ENCODE data around the gene DMRTA1. TPM values are rescaled to one million over a fixed set of nuclear protein-coding genes. Genes with fewer than 3 reads are reported as not detected.
"Not testable (repeated sequence)": the region's sequence is repeated elsewhere in the genome, so short reads cannot be mapped to it uniquely, and the experiment has no call there.

DMRTA1 gene
- total RNA-seq, 1 experiment from 2014 or later = not detected

DNA sequence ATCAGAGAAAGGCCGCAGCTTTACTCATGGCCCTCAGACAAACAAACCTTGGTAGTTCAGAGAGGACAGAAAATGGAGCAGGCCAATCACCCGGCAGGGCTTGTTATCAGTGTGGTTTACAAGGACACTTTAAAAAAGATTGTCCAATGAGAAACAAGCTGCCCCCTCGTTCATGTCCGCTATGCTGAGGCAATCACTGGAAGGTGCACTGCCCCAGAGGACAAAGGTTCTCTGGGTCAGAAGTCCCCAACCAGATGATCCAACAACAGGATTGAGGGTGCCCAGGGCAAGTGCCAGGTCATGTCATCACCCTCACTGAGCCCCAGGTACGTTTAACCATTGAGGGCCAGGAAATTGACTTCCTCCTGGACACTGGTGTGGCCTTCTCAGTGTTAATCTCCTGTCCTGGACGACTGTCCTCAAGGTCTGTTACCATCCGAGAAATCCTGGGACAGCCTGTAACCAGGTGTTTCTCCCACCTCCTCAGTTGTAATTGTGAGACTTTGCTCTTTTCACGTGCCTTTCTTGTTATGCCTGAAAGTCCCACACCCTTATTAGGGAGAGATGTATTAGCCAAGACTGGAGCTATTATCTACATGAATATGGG, 9.1 kb upstream of the DMRTA1 start:
- BruUV-seq (replicated peaks); CTCF ChIA-PET: not testable (repeated sequence)

GRCh38 chr9:22440841-22441240, 5.8 kb upstream of the DMRTA1 start:
- ATAC-seq = no peak
- intact Hi-C loops (cut with micrococcal nuclease) = no loop called here
- H3K27me3 ChIP-seq (ENCODE audit: insufficient read depth, low read length) = no peaks in the 10 kb centered on the region; the same call in 1 of the 2 replicates
- no peaks in the 10 kb centered on the region for H4K20me1 ChIP-seq (ENCODE audit: insufficient read depth)
- no peaks in the 10 kb centered on the region for H3K36me3 ChIP-seq (ENCODE audit: control insufficient read depth in 1 of 2, insufficient read depth in 2 of 2, low read length in 2 of 2)
- H3K79me2 ChIP-seq (ENCODE audit: insufficient read depth, low read length) = no peaks in the 10 kb centered on the region
- BruUV-seq (replicated peaks) = no TSS peak
- ChIA-PET POLR2A (no interaction called here), RAD21 (ENCODE audit: low non-redundant PET in 1 of 2, low total read pairs in 2 of 2, uncharacterized antibody in 2 of 2, unreplicated experiment in 2 of 2) (no interaction called here), CTCF (interaction anchor here (1.8 kb wide), 1 partner anchor 11 kb away, joined by 8 read pairs; no protein-coding TSS in a partner anchor)
- no peak overlapping the region for H3K27ac ChIP-seq (ENCODE audit: low read depth, low read length)
- no peak overlapping the region for H3K9ac ChIP-seq (ENCODE audit: low read length)
- H3K4me3 ChIP-seq (replicated peaks in 1 of 2; ENCODE audit: low read depth in 1 of 2, low read length in 2 of 2) = no peak overlapping the region
- no peak overlapping the region for H3K4me2 ChIP-seq (ENCODE audit: low read length)
- no peaks in the 10 kb centered on the region for H3K9me3 ChIP-seq (ENCODE audit: control insufficient read depth in 1 of 2, insufficient read depth in 1 of 2, low read depth in 1 of 2, low read length in 2 of 2)
- H3K4me1 ChIP-seq (ENCODE audit: control insufficient read depth in 1 of 2, insufficient read depth in 2 of 2, low read length in 2 of 2) = no peaks in the 10 kb centered on the region
- H2AFZ ChIP-seq (ENCODE audit: low read depth, low read length, poor library complexity, severe bottlenecking) = no peak overlapping the region
- H3K9me2 ChIP-seq (ENCODE audit: insufficient read depth) = no peaks in the 10 kb centered on the region
- DNase-seq (ENCODE audit: low read depth, low spot score) = no peak
- TF ChIP-seq TCF7L2 (IDR thresholded peaks at IDR 0.05; ENCODE audit: borderline replicate concordance, extremely low read depth, insufficient read depth, insufficient read length) (no peak), POLR2A (IDR thresholded peaks at IDR 0.05; ENCODE audit: borderline replicate concordance, extremely low read depth, insufficient read depth, insufficient read length) (no peak), CBX3 (IDR thresholded peaks at IDR 0.05; ENCODE audit: low read depth) (no peak), RAD21 (IDR thresholded peaks at IDR 0.05; ENCODE audit: low read depth) (no peak), POLR2AphosphoS5 (IDR thresholded peaks at IDR 0.05; ENCODE audit: low read depth, low read length) (no peak), SRF (IDR thresholded peaks at IDR 0.05; ENCODE audit: low read depth) (no peak), SIN3A (IDR thresholded peaks at IDR 0.05; ENCODE audit: low read depth) (no peak), ZBTB33 (IDR thresholded peaks at IDR 0.05; ENCODE audit: extremely low read depth, insufficient replicate concordance, low read length) (no peak), EZH2 (IDR thresholded peaks at IDR 0.05) (no peak), SP1 (IDR thresholded peaks at IDR 0.05; ENCODE audit: low read depth) (no peak), ZFX (IDR thresholded peaks at IDR 0.05) (no peak), CEBPB (IDR thresholded peaks at IDR 0.05; ENCODE audit: low read depth) (no peak), ZNF274 (IDR thresholded peaks at IDR 0.05; ENCODE audit: low read depth, low read length) (no peak), JUND (IDR thresholded peaks at IDR 0.05) (no peak)
- TF ChIP-seq, protein P1, sequence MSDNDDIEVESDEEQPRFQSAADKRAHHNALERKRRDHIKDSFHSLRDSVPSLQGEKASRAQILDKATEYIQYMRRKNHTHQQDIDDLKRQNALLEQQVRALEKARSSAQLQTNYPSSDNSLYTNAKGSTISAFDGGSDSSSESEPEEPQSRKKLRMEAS (IDR thresholded peaks at IDR 0.05) = no peak
- TF ChIP-seq, protein P2, sequence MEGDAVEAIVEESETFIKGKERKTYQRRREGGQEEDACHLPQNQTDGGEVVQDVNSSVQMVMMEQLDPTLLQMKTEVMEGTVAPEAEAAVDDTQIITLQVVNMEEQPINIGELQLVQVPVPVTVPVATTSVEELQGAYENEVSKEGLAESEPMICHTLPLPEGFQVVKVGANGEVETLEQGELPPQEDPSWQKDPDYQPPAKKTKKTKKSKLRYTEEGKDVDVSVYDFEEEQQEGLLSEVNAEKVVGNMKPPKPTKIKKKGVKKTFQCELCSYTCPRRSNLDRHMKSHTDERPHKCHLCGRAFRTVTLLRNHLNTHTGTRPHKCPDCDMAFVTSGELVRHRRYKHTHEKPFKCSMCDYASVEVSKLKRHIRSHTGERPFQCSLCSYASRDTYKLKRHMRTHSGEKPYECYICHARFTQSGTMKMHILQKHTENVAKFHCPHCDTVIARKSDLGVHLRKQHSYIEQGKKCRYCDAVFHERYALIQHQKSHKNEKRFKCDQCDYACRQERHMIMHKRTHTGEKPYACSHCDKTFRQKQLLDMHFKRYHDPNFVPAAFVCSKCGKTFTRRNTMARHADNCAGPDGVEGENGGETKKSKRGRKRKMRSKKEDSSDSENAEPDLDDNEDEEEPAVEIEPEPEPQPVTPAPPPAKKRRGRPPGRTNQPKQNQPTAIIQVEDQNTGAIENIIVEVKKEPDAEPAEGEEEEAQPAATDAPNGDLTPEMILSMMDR (IDR thresholded peaks at IDR 0.05 in 2 of 3, conservative IDR thresholded peaks at IDR 0.05 in 1 of 3; ENCODE audit: borderline replicate concordance in 1 of 3, insufficient read depth in 1 of 3, low read depth in 2 of 3, low read length in 2 of 3) = no peak

More for the DNA sequence above, 9.1 kb upstream of the DMRTA1 start:
- DNase-seq (ENCODE audit: low read depth, low spot score); POLR2A ChIA-PET; H3K9me3 ChIP-seq (ENCODE audit: control insufficient read depth in 1 of 2, insufficient read depth in 1 of 2, low read depth in 1 of 2, low read length in 2 of 2); H3K4me3 ChIP-seq (replicated peaks in 1 of 2; ENCODE audit: low read depth in 1 of 2, low read length in 2 of 2); H4K20me1 ChIP-seq (ENCODE audit: insufficient read depth); H3K4me2 ChIP-seq (ENCODE audit: low read length); intact Hi-C loops (cut with micrococcal nuclease); H3K27ac ChIP-seq (ENCODE audit: low read depth, low read length); RAD21 ChIA-PET (ENCODE audit: low non-redundant PET in 1 of 2, low total read pairs in 2 of 2, uncharacterized antibody in 2 of 2, unreplicated experiment in 2 of 2); H3K4me1 ChIP-seq (ENCODE audit: control insufficient read depth in 1 of 2, insufficient read depth in 2 of 2, low read length in 2 of 2); H2AFZ ChIP-seq (ENCODE audit: low read depth, low read length, poor library complexity, severe bottlenecking); H3K27me3 ChIP-seq (ENCODE audit: insufficient read depth, low read length); H3K9ac ChIP-seq (ENCODE audit: low read length); H3K36me3 ChIP-seq (ENCODE audit: control insufficient read depth in 1 of 2, insufficient read depth in 2 of 2, low read length in 2 of 2); ATAC-seq; H3K79me2 ChIP-seq (ENCODE audit: insufficient read depth, low read length); H3K9me2 ChIP-seq (ENCODE audit: insufficient read depth): not testable (repeated sequence)

All from HCT116 (cell line).